GM21529 (cell line): ENCODE measurements around the gene LMF2.

Experiments used
- ATAC-seq: cut with Tn5 transposase; IDR thresholded peaks from one replicate; pipeline ENCODE4 v1.9.1; 2021; ENCODE audit not compliant: unreplicated experiment

The LMF2 gene

GRCh38 chr22:50467773-50468440 lies 39.6 kb downstream of the LMF2 start:
- ATAC-seq: no peak

DNA sequence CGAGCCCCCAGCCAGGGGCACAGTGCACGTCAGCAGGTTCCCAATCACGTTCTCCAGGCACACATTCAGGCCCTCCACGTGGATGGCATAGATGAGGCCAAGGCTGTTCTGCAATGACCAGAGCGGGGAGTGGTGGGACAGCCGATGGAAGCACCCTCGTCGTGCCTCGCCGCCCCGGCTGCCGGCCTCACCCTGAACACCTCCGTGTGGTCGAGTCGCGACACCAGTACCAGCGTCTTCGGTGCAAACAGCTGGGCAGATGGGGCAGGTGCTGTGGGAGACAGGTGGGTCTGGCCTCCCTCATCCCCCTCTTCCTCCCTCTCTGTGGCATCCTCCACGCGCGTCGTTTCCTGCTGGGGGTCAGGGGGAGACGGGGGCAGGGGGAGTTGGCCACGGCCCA lies 40.2 kb downstream of the LMF2 start:
- no peak for ATAC-seq

DNA sequence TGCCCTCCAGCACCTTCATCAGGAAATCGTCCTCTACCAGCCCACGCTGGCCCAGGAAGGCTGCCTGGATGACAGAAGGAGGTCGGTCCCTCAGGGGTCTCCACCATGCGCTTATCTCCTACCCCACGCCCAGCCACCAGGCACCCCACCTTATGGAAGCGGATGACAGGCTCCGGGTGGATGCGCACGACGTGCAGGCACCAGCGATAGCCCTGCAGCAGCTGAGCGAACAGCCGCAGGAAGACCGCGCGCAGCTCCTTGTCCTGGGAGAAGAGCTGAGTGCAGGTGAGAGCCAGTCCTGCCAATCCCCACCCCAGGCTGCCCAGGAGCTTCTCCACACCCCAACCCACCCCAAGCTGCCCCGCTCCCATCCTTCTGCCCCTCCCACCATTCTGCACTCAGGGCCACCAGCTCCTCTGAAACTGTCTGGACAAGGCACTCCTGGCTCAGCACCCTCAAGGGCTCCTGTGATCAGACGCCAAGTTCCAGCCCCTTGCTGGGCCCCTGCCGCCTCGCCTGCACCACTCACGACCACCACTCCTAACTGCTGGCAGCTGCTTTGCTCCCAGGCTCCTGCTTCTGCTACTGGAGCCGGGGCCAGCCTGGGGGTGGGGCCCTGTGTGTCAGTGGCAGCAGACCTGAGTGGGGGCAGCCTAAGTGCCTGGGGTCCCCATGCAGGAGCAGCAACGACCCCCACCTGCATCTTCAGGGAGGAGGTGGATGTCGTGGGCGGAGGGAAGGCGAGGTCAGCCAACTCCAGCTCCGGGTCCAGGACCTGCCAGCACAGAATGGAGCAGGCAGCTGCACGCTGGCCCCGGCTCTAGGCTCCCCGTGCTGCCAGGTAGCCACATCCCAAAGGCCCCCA lies 42.2 kb downstream of the LMF2 start:
- ATAC-seq: no peak

GRCh38 chr22:50464451-50464850 lies 43.1 kb downstream of the LMF2 start:
- no peak for ATAC-seq

GRCh38 chr22:50463188-50463900 lies 44.2 kb downstream of the LMF2 start:
- ATAC-seq: no peak

GRCh38 chr22:50461979-50462540 lies 45.4 kb downstream of the LMF2 start:
- no peak for ATAC-seq

DNA sequence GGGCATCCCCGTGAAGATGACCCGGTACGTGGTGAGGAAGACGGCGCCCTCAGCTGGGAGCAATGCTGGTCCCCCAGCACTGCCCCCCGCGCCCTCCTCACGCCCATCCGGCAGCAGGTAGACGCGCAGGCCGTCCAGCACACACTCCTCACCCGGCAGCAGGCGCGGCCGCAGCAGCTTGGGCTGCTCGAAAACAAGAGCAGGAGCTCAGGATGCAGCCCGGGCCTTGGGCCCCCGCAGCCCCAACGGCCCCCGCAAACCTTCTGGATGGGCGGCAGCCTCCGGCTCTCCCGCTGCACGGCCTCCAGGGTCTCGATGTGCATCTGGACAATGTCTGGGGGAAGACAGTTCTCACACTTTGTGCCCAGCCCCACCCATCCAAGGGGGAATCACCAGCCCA lies 46.0 kb downstream of the LMF2 start:
- no peak for ATAC-seq

- ATAC-seq: no peak
Measured at GRCh38 chr22:50460938-50461337, 46.6 kb downstream of the LMF2 start.

GRCh38 chr22:50459496-50460140 lies 47.9 kb downstream of the LMF2 start:
- no peak for ATAC-seq

- ATAC-seq: no peak
Measured at GRCh38 chr22:50459016-50459415, 48.5 kb downstream of the LMF2 start.

- no peak for ATAC-seq
Measured at GRCh38 chr22:50456466-50457234, 50.9 kb downstream of the LMF2 start.

GRCh38 chr22:50456026-50456425 lies 51.5 kb downstream of the LMF2 start:
- no peak for ATAC-seq

DNA sequence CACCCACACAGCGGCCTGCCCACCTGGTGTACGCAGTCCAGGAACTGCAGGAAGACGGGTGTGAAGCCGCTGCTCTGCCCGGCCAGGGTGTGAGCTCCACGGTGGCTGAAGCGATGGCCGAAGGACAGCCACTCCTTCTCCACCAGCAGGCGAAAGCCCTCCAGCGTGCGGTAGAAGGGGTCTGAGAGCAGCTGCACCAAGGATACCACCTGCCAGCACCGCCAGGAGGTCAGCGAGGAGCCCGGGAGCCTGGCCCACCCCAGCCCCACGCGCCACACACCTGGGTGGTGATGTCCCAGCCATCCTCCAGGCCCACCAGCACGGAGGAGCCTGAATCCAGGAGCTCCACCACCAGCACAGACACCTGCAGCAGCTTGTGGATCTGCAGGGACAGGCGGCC lies 52.3 kb downstream of the LMF2 start:
- ATAC-seq: no peak

DNA sequence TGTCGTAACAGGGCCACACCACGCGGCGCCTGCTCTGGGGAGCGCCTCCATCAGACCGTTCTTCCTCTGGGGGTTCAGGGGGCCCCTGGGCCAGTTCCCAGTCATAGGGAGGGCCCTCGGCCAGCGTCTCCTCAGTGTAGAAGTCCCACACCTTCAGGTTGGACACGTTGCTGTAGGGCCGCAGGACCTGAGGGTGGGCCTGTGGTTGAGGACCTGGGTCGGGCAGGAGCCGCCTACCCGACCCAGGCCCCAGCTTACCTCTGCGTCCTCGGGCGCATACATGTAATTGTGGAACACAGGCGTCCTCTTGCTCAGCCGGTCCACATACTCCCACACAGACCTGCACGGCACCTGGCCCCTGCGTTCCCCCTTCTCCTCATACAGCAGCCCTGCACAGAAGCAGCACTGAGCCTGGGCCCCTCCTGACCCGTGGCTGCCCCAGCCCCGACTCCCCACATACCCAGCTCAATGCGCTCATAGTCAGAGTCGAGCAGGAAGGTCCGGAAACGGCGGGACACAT lies 52.9 kb downstream of the LMF2 start:
- ATAC-seq: no peak
